CD4-positive, alpha-beta T cell (primary cell): ENCODE data around the gene FCN1. TPM values are rescaled to one million over a fixed set of nuclear protein-coding genes. Genes with fewer than 3 reads are reported as not detected.

Experiments used
- ATAC-seq: fragments of 200-7000 bp; cut with Tn5 transposase; one replicate; pipeline ENCODE4 v1.10.0; 2022; ENCODE audit warnings: mild to moderate bottlenecking; ENCODE audit not compliant: poor library complexity
- CTCF ChIA-PET: fragments of 350-600 bp; sonication (Branson Sonifier 250); formaldehyde crosslinking; loops from one replicate; lab custom pipeline; 2021; ENCODE audit warnings: antibody characterized with exemption, inconsistent platforms; lab: Charles Lee
- POLR2A ChIA-PET: fragments of 350-600 bp; sonication (Branson Sonifier 250); formaldehyde crosslinking; loops from one replicate; lab custom pipeline; 2021; ENCODE audit warnings: antibody characterized with exemption, inconsistent platforms; lab: Charles Lee
- DNase-seq, 14 experiments: peaks; one replicate each; pipeline ENCODE4 v3.0.0-alpha.2; 2013 to 2020; ENCODE audit warnings: mixed read lengths in 2 of 14
- H3K27ac ChIP-seq, 2 donors: one replicate each; pipeline versions ENCODE4 v1.5.1 to v1.7.0; 2013; ENCODE audit warnings: low read length in 2 of 2, low read depth in 1 of 2, mild to moderate bottlenecking in 1 of 2
- H3K27me3 ChIP-seq, 2 experiments: 1 replicate in 1 of 2; 2 replicates in 1 of 2; pipeline versions ENCODE4 v1.6.1 to v1.7.0; 2013; ENCODE audit warnings: low read length in 2 of 2, control low read depth in 1 of 2, mild to moderate bottlenecking in 1 of 2, moderate library complexity in 1 of 2; ENCODE audit not compliant: insufficient read depth in 2 of 2, control insufficient read depth in 1 of 2
- H3K36me3 ChIP-seq: one replicate; pipeline ENCODE4 v1.6.1; 2013; ENCODE audit warnings: low read length, control low read depth; ENCODE audit not compliant: insufficient read depth
- H3K4me1 ChIP-seq: one replicate; pipeline ENCODE4 v1.6.1; 2013; ENCODE audit warnings: low read length, control low read depth; ENCODE audit not compliant: insufficient read depth
- H3K4me3 ChIP-seq: one replicate; pipeline ENCODE4 v1.5.1; 2013; ENCODE audit warnings: mild to moderate bottlenecking, low read length, moderate library complexity
- H3K9me3 ChIP-seq, 2 experiments: 1 replicate in 1 of 2; 2 replicates in 1 of 2; pipeline versions ENCODE4 v1.6.1 to v1.7.0; 2013; ENCODE audit warnings: low read length in 2 of 2, mild to moderate bottlenecking in 2 of 2, control low read depth in 1 of 2, moderate library complexity in 1 of 2; ENCODE audit not compliant: control insufficient read depth in 1 of 2, insufficient read depth in 1 of 2
- H3K27ac Mint-ChIP-seq: one replicate; pipeline ENCODE4 v1.8.0; 2020; ENCODE audit warnings: mixed read lengths
- H3K27me3 Mint-ChIP-seq: one replicate; pipeline ENCODE4 v1.8.0; 2021; ENCODE audit warnings: mixed read lengths
- H3K36me3 Mint-ChIP-seq: one replicate; pipeline ENCODE4 v1.8.0; 2021; ENCODE audit warnings: low read depth, mixed read lengths
- H3K4me1 Mint-ChIP-seq: one replicate; pipeline ENCODE4 v1.8.0; 2021; ENCODE audit warnings: low read depth, mixed read lengths
- H3K4me3 Mint-ChIP-seq: one replicate; pipeline ENCODE4 v1.8.0; 2020; ENCODE audit warnings: mild to moderate bottlenecking, mixed read lengths
- H3K9me3 Mint-ChIP-seq: one replicate; pipeline ENCODE4 v1.8.0; 2020; ENCODE audit warnings: mixed read lengths
- CTCF ChIP-seq: fragments of 200-600 bp; IDR thresholded peaks from one replicate; pipeline ENCODE4 v1.8.0; 2022; ENCODE audit warnings: antibody characterized with exemption, mild to moderate bottlenecking
- intact Hi-C, 2 experiments: fragments of 100-400 bp; cut with DNase I in 1 of 2; cut with micrococcal nuclease in 1 of 2; formaldehyde crosslinking; loops; one replicate each; pipeline versions ENCODE4 v1.15.1 to v1.9.0; 2023 to 2025; cut with DNase I, micrococcal nuclease
- total RNA-seq, 174 experiments: library from RNA in 2 of 174; stranded (reverse) in 2 of 174; gene quantifications; one replicate each; pipeline ENCODE4 v1.2.3 and lab custom pipeline; 2021 to 2026

FCN1 gene
- total RNA-seq, 2 experiments from 2014 or later = 9.9 to 10.5 TPM

- peaks cover 16% of the 10 kb centered on the region for H3K27me3 Mint-ChIP-seq
- H3K9me3 ChIP-seq = peaks cover 0 to 3% of the 10 kb centered on the region in 2 experiments
- CTCF ChIA-PET = no interaction called here
These were observed 28.1 kb downstream of the FCN1 start for GRCh38 chr9:134889386-134890154.

GRCh38 chr9:134888603-134889190, 29.0 kb downstream of the FCN1 start:
- H3K4me1 ChIP-seq = no peaks in the 10 kb centered on the region
- H3K36me3 Mint-ChIP-seq = no peaks in the 10 kb centered on the region
- H3K9me3 Mint-ChIP-seq = no peaks in the 10 kb centered on the region
- DNase-seq (peak in 2 of 14 experiments; percentile 11 to 20), ATAC-seq (no peak)
- no peak for TF ChIP-seq CTCF
- H3K27ac ChIP-seq = no peak overlapping the region
- no peak overlapping the region for H3K4me3 ChIP-seq
- H3K4me3 Mint-ChIP-seq = no peak overlapping the region
- H3K9me3 ChIP-seq = peaks cover 0 to 3% of the 10 kb centered on the region in 2 experiments
- no peaks in the 10 kb centered on the region for H3K4me1 Mint-ChIP-seq
- intact Hi-C loops = no loop called here
- H3K27ac Mint-ChIP-seq = no peak overlapping the region
- no peaks in the 10 kb centered on the region for H3K36me3 ChIP-seq
- CTCF ChIA-PET = interaction anchor here (1.3 kb wide), 1 partner anchor 10 kb away, joined by 3 read pairs; no protein-coding TSS in a partner anchor
- peaks cover 11% of the 10 kb centered on the region for H3K27me3 Mint-ChIP-seq
- POLR2A ChIA-PET = no interaction called here
- H3K27me3 ChIP-seq = peaks cover 0 to 5% of the 10 kb centered on the region in 2 experiments

More at GRCh38 chr9:134889386-134890154, 28.1 kb downstream of the FCN1 start:
- Mint-ChIP-seq H3K36me3 (no peaks in the 10 kb centered on the region), H3K4me3 (no peak overlapping the region), H3K27ac (no peak overlapping the region), H3K4me1 (no peaks in the 10 kb centered on the region), H3K9me3 (no peaks in the 10 kb centered on the region)
- ATAC-seq = no peak
- H3K27ac ChIP-seq = no peak overlapping the region
- peaks cover 0 to 3% of the 10 kb centered on the region in 2 experiments for H3K27me3 ChIP-seq
- no peaks in the 10 kb centered on the region for H3K4me1 ChIP-seq
- H3K36me3 ChIP-seq = no peaks in the 10 kb centered on the region
- no peak for TF ChIP-seq CTCF
- peak in 1 of 14 experiments; percentile 12 for DNase-seq
- intact Hi-C loops = no loop called here
- H3K4me3 ChIP-seq = no peak overlapping the region
- POLR2A ChIA-PET = no interaction called here

GRCh38 chr9:134887686-134888602, 29.8 kb downstream of the FCN1 start:
- no peak for TF ChIP-seq CTCF
- DNase-seq = peak in 2 of 14 experiments; percentile 6 to 27
- Mint-ChIP-seq H3K9me3 (no peaks in the 10 kb centered on the region), H3K27ac (no peak overlapping the region), H3K27me3 (peaks cover 10% of the 10 kb centered on the region), H3K4me1 (no peaks in the 10 kb centered on the region), H3K36me3 (no peaks in the 10 kb centered on the region), H3K4me3 (no peak overlapping the region)
- intact Hi-C loops = no loop called here
- H3K4me3 ChIP-seq = no peak overlapping the region
- H3K27ac ChIP-seq = no peak overlapping the region
- no peaks in the 10 kb centered on the region for H3K4me1 ChIP-seq
- ChIA-PET CTCF (interaction anchor here (1.3 kb wide), 1 partner anchor 11 kb away, joined by 3 read pairs; no protein-coding TSS in a partner anchor), POLR2A (no interaction called here)
- H3K36me3 ChIP-seq = no peaks in the 10 kb centered on the region
- H3K9me3 ChIP-seq = peaks cover 0 to 3% of the 10 kb centered on the region in 2 experiments
- peaks cover 0 to 5% of the 10 kb centered on the region in 2 experiments for H3K27me3 ChIP-seq
- no peak for ATAC-seq
